NCI-H2107 (cell line): Measurements from ENCODE around the gene PPL.
"Not testable (repeated sequence)": the region's sequence is repeated elsewhere in the genome, so short reads cannot be mapped to it uniquely, and the experiment has no call there.

Experiments used
- DNase-seq: peaks from one replicate; lab custom pipeline; 2025; lab: John Stamatoyannopoulos, UW

The PPL gene

DNA sequence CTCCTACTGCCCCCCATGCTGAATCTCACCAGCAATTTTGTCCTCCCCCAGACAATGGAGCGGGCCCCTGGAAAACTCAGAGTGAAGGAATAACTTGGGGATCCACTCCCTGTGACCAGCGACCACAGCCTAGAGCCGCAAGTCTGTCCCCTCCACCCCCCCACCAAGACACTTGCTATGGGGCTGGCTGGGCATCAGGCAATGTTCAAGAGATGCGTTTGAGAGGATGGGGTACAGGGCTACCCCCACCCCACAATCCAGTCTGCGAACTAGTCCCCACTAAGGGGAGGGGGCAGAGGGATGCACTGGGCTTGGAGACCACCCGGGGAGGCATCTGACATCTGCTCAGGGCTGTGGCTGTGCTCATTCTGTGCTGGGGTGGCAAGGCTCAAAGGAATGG, 2.4 kb downstream of the PPL start:
- DNase-seq: no peak

DNA sequence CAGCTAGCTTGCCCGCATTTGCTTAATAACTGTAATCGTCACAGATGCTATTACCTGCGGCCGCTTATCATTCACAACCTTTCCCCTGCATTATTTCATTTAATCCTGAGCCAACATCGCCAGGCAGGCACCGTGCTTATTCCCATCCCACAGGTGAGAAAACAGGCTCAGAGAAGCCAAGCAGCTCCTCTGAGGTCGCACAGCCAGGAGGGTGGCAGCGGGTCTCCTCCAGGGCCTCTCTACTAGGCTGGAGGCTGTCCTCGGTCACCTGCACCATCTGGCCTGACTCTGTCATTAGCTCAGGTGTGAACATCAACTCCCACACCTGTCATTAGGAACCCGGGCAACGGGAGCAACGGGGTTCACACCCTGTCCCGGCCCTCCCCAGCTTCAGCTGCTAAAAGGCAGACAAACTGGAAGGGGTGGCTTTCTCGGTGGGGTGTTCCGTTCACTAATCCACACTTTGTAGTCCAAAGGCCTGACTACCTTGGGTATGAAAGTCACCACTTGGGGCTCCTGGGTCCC, 3.0 kb downstream of the PPL start:
- no peak for DNase-seq

DNA sequence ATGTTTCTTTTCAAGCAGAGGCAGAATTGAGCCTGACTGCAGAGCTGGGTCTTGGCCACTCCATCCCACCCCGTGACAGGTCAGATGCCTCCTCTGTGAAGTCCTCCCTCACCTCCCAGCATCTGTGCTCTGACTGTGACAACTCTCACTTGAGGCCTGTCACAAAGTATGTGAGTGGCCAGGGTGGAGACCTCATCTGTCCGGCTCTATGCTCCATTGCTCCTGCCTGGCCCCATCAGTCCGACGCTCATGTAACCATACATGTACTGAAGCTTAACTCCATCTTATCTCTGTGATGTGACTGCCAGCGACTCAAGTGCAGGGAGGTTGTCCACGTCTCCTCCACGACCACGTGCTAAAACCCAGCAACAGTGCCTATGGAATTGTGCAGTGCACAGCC, 3.5 kb downstream of the PPL start:
- DNase-seq: no peak

- DNase-seq: no peak
Observed at GRCh38 chr16:4931381-4931780, 5.6 kb downstream of the PPL start.

DNA sequence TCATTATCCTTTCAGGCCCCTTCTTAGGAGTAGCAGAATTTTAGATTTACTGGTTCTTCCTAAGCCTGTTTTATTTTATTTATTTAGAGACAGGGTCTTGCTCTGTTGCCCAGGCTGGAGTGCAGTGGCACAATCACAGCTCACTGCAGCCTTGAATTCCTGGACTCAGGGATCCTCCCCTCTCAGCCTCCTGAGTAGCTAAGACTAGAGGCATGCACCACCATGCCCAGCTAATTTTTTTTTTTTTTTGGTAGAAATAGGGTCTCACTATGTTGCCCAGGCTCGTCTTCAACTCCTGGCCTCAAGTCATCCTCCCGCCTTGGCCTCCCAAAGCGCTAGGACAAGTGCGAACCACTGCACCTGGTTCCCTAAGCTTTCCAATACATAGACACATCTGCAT, 7.3 kb downstream of the PPL start:
- not testable (repeated sequence) for DNase-seq

- no peak for DNase-seq
Observed at GRCh38 chr16:4928227-4928626, 8.7 kb downstream of the PPL start.

- no peak for DNase-seq
Observed at GRCh38 chr16:4927661-4928060, 9.3 kb downstream of the PPL start.

DNA sequence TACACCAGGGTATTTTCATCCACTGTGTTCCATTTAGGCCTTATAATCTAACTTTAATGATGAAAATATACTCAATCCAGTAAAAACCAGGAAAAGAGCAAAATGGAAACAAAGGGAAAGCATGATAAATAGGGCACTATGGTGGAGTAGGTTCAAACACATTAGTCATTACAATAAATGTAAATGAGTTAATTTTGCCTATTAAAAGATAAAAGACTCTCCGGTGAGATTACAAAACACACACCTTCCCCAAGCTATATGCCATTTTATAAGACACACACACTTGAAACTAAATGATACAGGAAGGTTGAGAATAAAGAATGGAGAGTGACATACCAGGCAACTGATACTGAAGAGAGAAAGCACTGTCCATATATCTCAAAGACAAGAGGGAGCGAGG, 10.0 kb downstream of the PPL start:
- no peak for DNase-seq

GRCh38 chr16:4925791-4926190, 11.2 kb downstream of the PPL start:
- no peak for DNase-seq

- DNase-seq: no peak
Observed at GRCh38 chr16:4925293-4925607, 11.7 kb downstream of the PPL start.

GRCh38 chr16:4924593-4925292, 12.2 kb downstream of the PPL start:
- DNase-seq: no peak

GRCh38 chr16:4923853-4924252, 13.1 kb downstream of the PPL start:
- no peak for DNase-seq

GRCh38 chr16:4922721-4923342, 14.1 kb downstream of the PPL start:
- no peak for DNase-seq

GRCh38 chr16:4920826-4921225, 16.1 kb downstream of the PPL start:
- no peak for DNase-seq

- no peak for DNase-seq
Observed at GRCh38 chr16:4918781-4919251, 18.1 kb downstream of the PPL start.

- DNase-seq: no peak
Observed at GRCh38 chr16:4917117-4917516, 19.8 kb downstream of the PPL start.

DNA sequence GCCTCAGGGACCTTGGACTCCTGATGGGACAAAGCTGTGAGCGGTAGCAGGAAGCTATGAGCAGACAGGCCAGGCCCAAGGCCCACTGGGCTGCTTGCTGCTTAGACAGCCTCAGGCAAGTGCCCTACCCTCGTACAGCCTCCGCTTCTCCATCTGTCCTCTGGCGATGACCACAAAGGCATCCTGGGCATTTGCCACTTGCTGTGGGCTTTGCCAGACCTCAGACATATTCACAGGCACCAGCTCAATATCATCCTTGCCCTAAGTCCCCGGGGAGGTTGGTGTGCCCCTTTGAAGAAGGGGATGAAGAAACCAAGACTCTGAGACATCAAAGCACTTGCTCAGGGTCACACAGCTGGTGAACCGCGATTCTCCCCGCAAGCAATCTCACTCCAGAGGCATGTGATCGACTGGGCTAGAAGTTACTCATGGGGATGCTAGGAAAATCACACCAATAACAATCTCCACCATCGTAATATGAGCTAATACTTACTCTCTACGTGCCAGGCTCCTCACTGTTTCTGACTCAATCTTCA, 21.7 kb downstream of the PPL start:
- DNase-seq: no peak

GRCh38 chr16:4914528-4915225, 22.3 kb downstream of the PPL start:
- no peak for DNase-seq

DNA sequence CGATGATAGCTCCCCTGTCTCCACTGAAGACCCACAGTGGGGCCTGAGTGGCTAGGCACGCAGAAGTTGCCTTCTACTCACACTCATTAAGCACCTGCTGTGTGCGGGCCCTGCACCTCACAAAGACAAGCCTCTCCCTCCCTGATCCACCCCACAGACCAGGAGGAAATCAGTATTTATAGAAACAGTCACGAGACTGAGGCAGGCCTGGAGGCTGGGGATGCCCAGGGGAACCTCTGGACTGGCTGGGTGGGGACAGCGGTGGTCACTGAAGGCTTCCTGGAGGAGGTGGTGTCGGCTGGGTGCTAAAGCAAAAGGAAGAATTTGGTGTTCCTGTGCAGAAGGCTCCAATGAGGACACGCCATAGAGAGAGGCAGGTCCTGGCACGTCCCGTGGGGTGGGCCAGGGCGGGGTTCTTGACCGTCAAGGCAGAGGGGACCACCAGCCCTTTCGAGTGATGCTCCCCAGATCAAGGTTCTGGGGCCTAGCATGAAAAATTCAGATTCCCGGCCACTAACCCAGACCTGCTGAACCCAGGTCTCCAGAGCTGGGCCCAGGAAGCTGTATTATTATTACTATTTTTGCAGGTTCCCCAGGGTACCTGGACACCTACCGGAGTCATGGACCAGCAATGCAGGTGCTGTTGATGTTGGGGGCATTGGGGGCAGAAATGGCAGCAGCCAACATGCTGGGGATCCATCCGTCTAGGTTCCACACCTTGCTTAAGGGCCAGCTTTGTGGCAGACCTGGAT, 23.0 kb downstream of the PPL start:
- no peak for DNase-seq

DNA sequence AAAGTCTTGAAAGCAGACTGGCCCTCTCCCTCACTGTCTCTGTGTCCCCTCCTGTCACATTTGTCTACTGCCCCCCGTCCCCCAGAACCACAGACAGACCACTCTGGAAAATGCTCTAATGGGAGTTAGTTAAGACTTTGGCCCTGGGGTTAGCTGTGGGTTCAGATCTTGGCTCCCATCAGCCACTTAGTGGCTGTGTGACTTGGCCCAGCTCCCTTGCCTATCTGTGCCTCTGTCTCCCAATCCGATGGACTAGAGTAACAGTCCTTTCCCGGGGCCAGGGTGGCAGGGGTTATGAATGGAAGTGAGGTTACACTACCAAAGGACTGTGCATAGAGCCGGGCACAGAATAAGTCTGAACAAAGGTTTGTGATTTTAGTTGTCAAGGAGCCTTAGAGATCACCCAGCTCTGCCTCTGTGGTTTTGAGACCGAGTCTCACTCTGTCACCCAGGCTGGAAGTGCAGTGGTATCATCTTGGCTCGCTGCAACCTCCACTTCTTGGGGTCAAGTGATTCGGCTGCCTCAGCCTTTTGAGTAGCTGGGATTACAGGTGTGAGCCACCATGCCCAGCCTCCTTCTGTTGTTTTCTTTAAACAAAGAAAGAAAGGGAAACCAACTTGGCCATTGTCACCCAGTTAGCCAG, 23.7 kb downstream of the PPL start:
- no peak for DNase-seq

GRCh38 chr16:4911970-4912386, 25.0 kb downstream of the PPL start:
- DNase-seq: no peak

- no peak for DNase-seq
Observed at GRCh38 chr16:4910828-4911227, 26.1 kb downstream of the PPL start.
